Measurements from ENCODE around the gene ECHDC3.

Gene ECHDC3

DNA sequence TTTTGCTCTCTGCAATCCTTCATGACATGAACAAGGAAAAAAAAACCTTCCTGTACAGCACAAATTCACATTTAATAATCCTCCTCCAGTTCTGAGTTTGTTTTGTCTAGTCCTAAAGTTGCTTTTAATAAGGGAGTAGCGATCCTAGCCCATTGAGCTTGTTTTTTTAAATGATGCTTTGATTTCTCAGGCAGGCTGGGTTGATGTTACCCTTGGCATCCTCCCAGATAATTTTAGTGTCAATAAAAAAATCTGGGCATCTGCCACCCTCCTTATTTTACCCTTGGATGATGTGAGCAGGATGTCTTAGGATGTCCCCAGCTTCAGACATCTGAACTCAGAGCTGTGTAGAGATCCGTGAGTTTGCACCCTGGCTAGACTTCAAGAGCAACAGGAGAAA, 47.1 kb downstream of the ECHDC3 start:
- no peak for TF ChIP-seq FOXP2 (optimal IDR thresholded peaks at IDR 0.05; ENCODE audit: borderline replicate concordance, extremely low read depth, extremely low read length, insufficient read depth)
- TF ChIP-seq, protein P1, sequence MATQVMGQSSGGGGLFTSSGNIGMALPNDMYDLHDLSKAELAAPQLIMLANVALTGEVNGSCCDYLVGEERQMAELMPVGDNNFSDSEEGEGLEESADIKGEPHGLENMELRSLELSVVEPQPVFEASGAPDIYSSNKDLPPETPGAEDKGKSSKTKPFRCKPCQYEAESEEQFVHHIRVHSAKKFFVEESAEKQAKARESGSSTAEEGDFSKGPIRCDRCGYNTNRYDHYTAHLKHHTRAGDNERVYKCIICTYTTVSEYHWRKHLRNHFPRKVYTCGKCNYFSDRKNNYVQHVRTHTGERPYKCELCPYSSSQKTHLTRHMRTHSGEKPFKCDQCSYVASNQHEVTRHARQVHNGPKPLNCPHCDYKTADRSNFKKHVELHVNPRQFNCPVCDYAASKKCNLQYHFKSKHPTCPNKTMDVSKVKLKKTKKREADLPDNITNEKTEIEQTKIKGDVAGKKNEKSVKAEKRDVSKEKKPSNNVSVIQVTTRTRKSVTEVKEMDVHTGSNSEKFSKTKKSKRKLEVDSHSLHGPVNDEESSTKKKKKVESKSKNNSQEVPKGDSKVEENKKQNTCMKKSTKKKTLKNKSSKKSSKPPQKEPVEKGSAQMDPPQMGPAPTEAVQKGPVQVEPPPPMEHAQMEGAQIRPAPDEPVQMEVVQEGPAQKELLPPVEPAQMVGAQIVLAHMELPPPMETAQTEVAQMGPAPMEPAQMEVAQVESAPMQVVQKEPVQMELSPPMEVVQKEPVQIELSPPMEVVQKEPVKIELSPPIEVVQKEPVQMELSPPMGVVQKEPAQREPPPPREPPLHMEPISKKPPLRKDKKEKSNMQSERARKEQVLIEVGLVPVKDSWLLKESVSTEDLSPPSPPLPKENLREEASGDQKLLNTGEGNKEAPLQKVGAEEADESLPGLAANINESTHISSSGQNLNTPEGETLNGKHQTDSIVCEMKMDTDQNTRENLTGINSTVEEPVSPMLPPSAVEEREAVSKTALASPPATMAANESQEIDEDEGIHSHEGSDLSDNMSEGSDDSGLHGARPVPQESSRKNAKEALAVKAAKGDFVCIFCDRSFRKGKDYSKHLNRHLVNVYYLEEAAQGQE (IDR thresholded peaks at IDR 0.05; ENCODE audit: insufficient read depth in 1 of 2, low read depth in 2 of 2, low read length in 2 of 2), result no peak
- no peak for TF ChIP-seq TAF1 (IDR thresholded peaks at IDR 0.05; ENCODE audit: borderline replicate concordance, insufficient read depth, low read length)
- no peak for TF ChIP-seq POLR2AphosphoS5 (IDR thresholded peaks at IDR 0.05; ENCODE audit: low read depth, low read length)
- TF ChIP-seq SIN3A (IDR thresholded peaks at IDR 0.05; ENCODE audit: borderline replicate concordance, insufficient read depth, low read length), result no peak

DNA sequence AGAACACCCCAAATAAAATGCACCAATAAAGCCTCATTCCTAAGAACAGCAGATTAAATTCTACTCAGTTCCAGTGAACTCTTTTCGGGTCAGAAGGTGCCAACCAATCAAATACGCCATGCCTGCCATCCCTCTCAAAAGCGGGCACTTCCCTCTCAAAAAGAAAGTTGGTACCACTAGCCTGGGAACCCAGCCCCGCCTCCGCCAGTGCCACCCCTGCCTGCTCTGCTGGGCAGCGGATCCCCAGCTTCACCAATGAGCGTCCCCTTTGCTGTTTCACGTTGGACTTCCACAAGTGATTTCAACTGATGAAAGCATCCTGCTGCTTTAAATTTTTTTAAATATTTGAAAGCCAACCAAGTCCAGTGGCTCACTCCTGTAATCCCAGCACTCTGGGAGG, 47.8 kb downstream of the ECHDC3 start:
- TF ChIP-seq, protein P1 (IDR thresholded peaks at IDR 0.05; ENCODE audit: insufficient read depth in 1 of 2, low read depth in 2 of 2, low read length in 2 of 2), result no peak
- no peak for TF ChIP-seq SIN3A (IDR thresholded peaks at IDR 0.05; ENCODE audit: borderline replicate concordance, insufficient read depth, low read length)
- no peak for TF ChIP-seq POLR2AphosphoS5 (IDR thresholded peaks at IDR 0.05; ENCODE audit: low read depth, low read length)
- no peak for TF ChIP-seq TAF1 (IDR thresholded peaks at IDR 0.05; ENCODE audit: borderline replicate concordance, insufficient read depth, low read length)
- TF ChIP-seq FOXP2 (optimal IDR thresholded peaks at IDR 0.05; ENCODE audit: borderline replicate concordance, extremely low read depth, extremely low read length, insufficient read depth), result no peak

DNA sequence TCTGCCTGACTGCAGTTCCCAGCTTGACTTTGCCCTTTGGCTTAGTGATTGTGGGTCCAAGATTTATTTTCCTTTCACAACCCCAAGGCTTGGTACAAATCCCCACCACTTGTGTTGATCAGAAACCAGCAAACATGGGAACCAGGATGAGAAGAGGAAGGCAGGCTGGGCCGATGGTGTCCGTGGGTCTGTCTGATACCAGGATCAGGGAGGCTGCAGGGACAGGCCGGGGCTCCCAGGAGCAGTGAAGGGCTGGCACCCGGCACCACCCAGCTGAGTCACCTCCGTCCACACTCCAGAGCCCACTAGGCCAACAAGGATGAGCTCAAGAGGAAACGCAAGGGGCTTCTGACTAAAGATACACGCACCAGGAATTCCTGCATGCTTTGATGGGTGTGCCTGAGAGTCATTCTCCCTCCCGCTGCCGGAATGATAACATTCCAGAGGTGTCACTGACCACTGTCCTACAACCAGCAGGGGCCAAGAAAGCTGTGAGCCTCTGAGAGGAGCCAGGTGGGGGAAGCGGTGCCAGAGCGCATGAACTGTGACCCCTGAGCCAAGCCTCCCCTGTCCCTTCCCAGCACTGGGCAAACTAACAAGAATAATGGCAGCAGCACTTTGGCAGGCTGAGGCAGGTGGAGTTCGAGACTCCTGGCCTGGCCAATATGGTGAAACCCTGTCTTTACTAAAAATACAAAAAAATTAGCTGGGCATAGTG, 51.7 kb downstream of the ECHDC3 start:
- TF ChIP-seq FOXP2 (optimal IDR thresholded peaks at IDR 0.05; ENCODE audit: borderline replicate concordance, extremely low read depth, extremely low read length, insufficient read depth) (no peak), POLR2AphosphoS5 (IDR thresholded peaks at IDR 0.05; ENCODE audit: low read depth, low read length) (no peak), SIN3A (IDR thresholded peaks at IDR 0.05; ENCODE audit: borderline replicate concordance, insufficient read depth, low read length) (no peak), TAF1 (IDR thresholded peaks at IDR 0.05; ENCODE audit: borderline replicate concordance, insufficient read depth, low read length) (no peak)
- TF ChIP-seq, protein P1 (IDR thresholded peaks at IDR 0.05; ENCODE audit: insufficient read depth in 1 of 2, low read depth in 2 of 2, low read length in 2 of 2), result no peak

DNA sequence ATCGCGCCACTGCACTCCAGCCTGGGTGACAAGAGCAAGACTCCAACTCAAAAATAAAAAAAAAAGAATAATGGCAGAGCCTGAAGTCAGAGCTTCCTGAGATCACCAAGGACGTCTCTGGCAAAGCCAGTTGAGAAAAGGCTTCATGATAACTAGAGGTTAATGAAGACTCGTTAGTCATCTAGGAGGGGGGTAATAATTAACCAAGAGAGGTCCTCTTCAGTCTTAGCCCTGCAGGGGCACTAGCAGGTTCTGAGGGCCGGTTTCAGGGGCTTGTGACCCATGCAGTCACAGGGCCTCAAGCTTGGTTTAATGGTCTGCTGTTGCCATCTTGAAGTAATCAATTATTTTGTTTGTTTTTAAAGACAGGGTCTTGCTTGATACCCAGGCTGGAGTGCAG, 52.4 kb downstream of the ECHDC3 start:
- no peak for TF ChIP-seq TAF1 (IDR thresholded peaks at IDR 0.05; ENCODE audit: borderline replicate concordance, insufficient read depth, low read length)
- TF ChIP-seq FOXP2 (optimal IDR thresholded peaks at IDR 0.05; ENCODE audit: borderline replicate concordance, extremely low read depth, extremely low read length, insufficient read depth), result no peak
- TF ChIP-seq SIN3A (IDR thresholded peaks at IDR 0.05; ENCODE audit: borderline replicate concordance, insufficient read depth, low read length), result no peak
- TF ChIP-seq, protein P1 (IDR thresholded peaks at IDR 0.05; ENCODE audit: insufficient read depth in 1 of 2, low read depth in 2 of 2, low read length in 2 of 2), result no peak
- TF ChIP-seq POLR2AphosphoS5 (IDR thresholded peaks at IDR 0.05; ENCODE audit: low read depth, low read length), result no peak

All from PFSK-1 (cell line).